IgD-negative memory B cell (primary cell): Measurements from ENCODE around the gene COL18A1. TPM values are rescaled to one million over a fixed set of nuclear protein-coding genes. Genes with fewer than 3 reads are reported as not detected.

Source experiments
- H3K27ac Mint-ChIP-seq, 3 donors: one replicate each; pipeline ENCODE4 v1.8.0; 2020 to 2022; ENCODE audit warnings: mild to moderate bottlenecking in 3 of 3, mixed read lengths in 3 of 3, moderate library complexity in 1 of 3
- H3K27me3 Mint-ChIP-seq: one replicate; pipeline ENCODE4 v1.8.0; 2021; ENCODE audit warnings: mixed read lengths
- H3K36me3 Mint-ChIP-seq: one replicate; pipeline ENCODE4 v1.8.0; 2020; ENCODE audit warnings: mild to moderate bottlenecking, mixed read lengths
- H3K4me1 Mint-ChIP-seq, 3 donors: one replicate each; pipeline ENCODE4 v1.8.0; 2020 to 2022; ENCODE audit warnings: mixed read lengths in 3 of 3, mild to moderate bottlenecking in 1 of 3
- H3K4me3 Mint-ChIP-seq, 4 donors: one replicate each; pipeline ENCODE4 v1.8.0; 2020 to 2022; ENCODE audit warnings: mild to moderate bottlenecking in 4 of 4, mixed read lengths in 4 of 4, moderate library complexity in 3 of 4
- H3K9me3 Mint-ChIP-seq, 3 donors: one replicate each; pipeline ENCODE4 v1.8.0; 2020 to 2021; ENCODE audit warnings: mixed read lengths in 3 of 3, mild to moderate bottlenecking in 1 of 3
- polyA plus RNA-seq: library from polyadenylated mRNA; unstranded; fragments of 300-500 nt; fragmentation: Illumina TruSeq; gene quantifications from one replicate; pipeline ENCODE4 v1.2.3, GENCODE V29; 2021

The COL18A1 gene
- polyA plus RNA-seq, 1 donor from 2014 or later = 4.0 TPM

- H3K9me3 Mint-ChIP-seq = peaks cover 0 to 2% (median 1%) of the 10 kb centered on the region in 3 donors
- no peaks in the 10 kb centered on the region for H3K27me3 Mint-ChIP-seq
- H3K36me3 Mint-ChIP-seq = no peaks in the 10 kb centered on the region
- peaks cover 0 to 2% (median 0%) of the 10 kb centered on the region in 3 donors for H3K4me1 Mint-ChIP-seq
- H3K4me3 Mint-ChIP-seq = no peak overlapping the region
- H3K27ac Mint-ChIP-seq = no peak overlapping the region
These were observed 99.8 kb downstream of the COL18A1 start for GRCh38 chr21:45504516-45505415.

- H3K4me3 Mint-ChIP-seq = no peak overlapping the region
- no peaks in the 10 kb centered on the region for H3K36me3 Mint-ChIP-seq
- H3K27ac Mint-ChIP-seq = no peak overlapping the region
- H3K4me1 Mint-ChIP-seq = peaks cover 0 to 2% (median 0%) of the 10 kb centered on the region in 3 donors
- peaks cover 0 to 2% (median 1%) of the 10 kb centered on the region in 3 donors for H3K9me3 Mint-ChIP-seq
- no peaks in the 10 kb centered on the region for H3K27me3 Mint-ChIP-seq
These were observed 100.6 kb downstream of the COL18A1 start for GRCh38 chr21:45505416-45506021.

- H3K9me3 Mint-ChIP-seq = peaks cover 0 to 2% (median 1%) of the 10 kb centered on the region in 3 donors
- no peak overlapping the region for H3K4me3 Mint-ChIP-seq
- H3K36me3 Mint-ChIP-seq = no peaks in the 10 kb centered on the region
- no peaks in the 10 kb centered on the region for H3K27me3 Mint-ChIP-seq
- H3K27ac Mint-ChIP-seq = peak overlapping the region in 1 of 3 donors; percentile 77
- H3K4me1 Mint-ChIP-seq = peaks cover 0 to 2% (median 0%) of the 10 kb centered on the region in 3 donors
These were observed 101.4 kb downstream of the COL18A1 start for GRCh38 chr21:45506241-45506817.

GRCh38 chr21:45506836-45507522, 102.0 kb downstream of the COL18A1 start:
- H3K27ac Mint-ChIP-seq = peak overlapping the region in 1 of 3 donors; percentile 77
- no peak overlapping the region for H3K4me3 Mint-ChIP-seq
- peaks cover 0 to 2% (median 0%) of the 10 kb centered on the region in 3 donors for H3K4me1 Mint-ChIP-seq
- H3K36me3 Mint-ChIP-seq = no peaks in the 10 kb centered on the region
- no peaks in the 10 kb centered on the region for H3K27me3 Mint-ChIP-seq
- H3K9me3 Mint-ChIP-seq = peaks cover 0 to 2% (median 1%) of the 10 kb centered on the region in 3 donors

DNA sequence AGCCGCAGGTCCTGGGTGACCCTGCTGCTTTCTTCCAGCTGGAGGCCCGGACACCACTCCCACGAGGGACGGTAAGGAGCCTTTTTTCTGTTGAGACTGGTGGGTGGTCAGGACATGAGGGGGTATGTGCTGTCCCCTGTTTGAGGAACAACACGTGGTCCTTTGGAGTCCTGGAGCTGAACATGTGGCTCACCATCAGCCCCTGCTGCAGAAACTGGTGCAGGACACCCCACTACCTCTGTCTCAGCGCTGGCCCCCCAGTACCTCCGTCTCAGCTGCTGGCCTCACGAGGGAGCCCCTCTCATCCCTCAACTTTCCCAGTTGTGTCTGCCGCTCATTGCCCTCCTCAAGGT, 102.5 kb downstream of the COL18A1 start:
- Mint-ChIP-seq H3K27ac (no peak overlapping the region), H3K36me3 (no peaks in the 10 kb centered on the region), H3K9me3 (peaks cover 0 to 2% (median 1%) of the 10 kb centered on the region in 3 donors)

DNA sequence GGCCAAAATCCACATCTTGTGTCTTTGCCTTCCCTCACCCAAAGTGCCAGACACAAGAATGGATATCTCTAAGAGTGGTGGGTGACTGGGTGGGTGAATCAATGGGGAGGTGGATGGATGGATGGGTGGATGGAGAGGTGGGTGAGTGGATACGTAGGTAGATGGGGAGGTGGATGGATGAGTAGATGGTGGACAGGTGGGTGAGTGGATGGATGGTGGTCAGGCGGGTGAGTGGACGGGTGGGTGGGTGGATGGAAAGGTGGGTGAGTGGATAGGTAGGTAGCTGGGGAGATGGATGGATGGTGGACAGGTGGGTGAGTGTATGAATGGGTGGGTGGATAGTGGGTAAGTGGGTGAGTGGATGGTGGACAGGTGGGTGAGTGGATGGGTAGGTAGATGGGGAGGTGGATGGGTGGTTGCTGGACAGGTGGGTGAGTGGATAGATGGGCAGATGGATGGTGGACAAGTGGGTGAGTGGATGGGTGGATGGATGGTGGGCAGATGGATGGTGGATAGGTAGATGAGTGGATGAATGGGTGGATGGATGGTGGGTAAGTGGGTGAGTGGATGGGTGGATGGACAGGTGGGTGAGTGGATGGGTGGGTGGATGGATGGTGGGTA, 103.0 kb downstream of the COL18A1 start:
- H3K4me3 Mint-ChIP-seq = peak overlapping the region in 1 of 4 donors; percentile 33
- H3K27ac Mint-ChIP-seq = no peak overlapping the region
- H3K36me3 Mint-ChIP-seq = no peaks in the 10 kb centered on the region
- H3K27me3 Mint-ChIP-seq = no peaks in the 10 kb centered on the region
- peaks cover 0 to 2% (median 0%) of the 10 kb centered on the region in 3 donors for H3K4me1 Mint-ChIP-seq
- H3K9me3 Mint-ChIP-seq = peaks cover 0 to 2% (median 1%) of the 10 kb centered on the region in 3 donors

More for the DNA sequence above, 102.5 kb downstream of the COL18A1 start:
- no peak overlapping the region for H3K4me3 Mint-ChIP-seq
- H3K4me1 Mint-ChIP-seq = peaks cover 0 to 2% (median 0%) of the 10 kb centered on the region in 3 donors
- no peaks in the 10 kb centered on the region for H3K27me3 Mint-ChIP-seq

DNA sequence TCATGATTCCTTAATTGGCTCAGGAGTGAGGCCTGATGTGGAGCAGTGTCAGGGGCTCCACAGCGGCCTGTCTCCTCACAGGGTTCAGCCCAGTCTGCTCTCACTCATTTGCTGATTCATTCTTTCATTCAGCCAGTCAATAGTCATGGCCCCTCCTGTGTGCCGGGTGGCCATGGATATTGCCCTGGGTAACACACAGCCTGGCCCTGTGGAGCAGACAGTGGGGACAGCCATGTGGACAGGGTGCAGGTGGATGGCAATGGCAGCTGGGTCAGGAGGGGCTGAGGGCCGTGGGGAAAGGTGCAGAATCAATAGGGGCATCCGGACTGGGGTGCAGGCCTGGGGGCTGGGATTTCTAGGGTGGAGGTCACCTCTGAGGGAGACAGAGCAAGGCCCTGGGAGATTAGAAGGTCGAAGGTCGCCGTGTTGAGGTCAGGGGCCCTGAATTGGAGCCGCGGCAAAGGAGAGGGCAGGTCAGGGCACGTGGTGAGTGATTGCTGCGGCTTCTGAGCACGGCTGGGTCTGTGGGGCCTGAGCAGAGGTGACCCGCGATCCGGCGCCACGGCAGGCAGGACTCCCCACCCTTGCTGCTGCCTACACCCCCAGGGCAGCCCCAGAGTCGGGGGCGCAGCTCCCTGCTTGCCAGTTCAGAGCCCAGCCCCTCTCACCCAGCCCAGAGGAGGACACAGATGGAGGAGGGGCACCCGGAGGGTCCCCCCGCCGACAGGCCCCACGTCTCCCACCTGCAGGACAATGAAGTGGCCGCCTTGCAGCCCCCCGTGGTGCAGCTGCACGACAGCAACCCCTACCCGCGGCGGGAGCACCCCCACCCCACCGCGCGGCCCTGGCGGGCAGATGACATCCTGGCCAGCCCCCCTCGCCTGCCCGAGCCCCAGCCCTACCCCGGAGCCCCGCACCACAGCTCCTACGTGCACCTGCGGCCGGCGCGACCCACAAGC, 103.9 kb downstream of the COL18A1 start:
- Mint-ChIP-seq H3K9me3 (no peaks in the 10 kb centered on the region), H3K36me3 (no peaks in the 10 kb centered on the region), H3K4me1 (peaks cover 0 to 2% (median 0%) of the 10 kb centered on the region in 3 donors), H3K27me3 (no peaks in the 10 kb centered on the region), H3K4me3 (no peak overlapping the region), H3K27ac (no peak overlapping the region)

- Mint-ChIP-seq H3K27ac (no peak overlapping the region), H3K4me1 (peaks cover 0 to 2% (median 0%) of the 10 kb centered on the region in 3 donors), H3K4me3 (no peak overlapping the region), H3K36me3 (no peaks in the 10 kb centered on the region), H3K9me3 (no peaks in the 10 kb centered on the region), H3K27me3 (no peaks in the 10 kb centered on the region)
These were observed 104.9 kb downstream of the COL18A1 start for GRCh38 chr21:45509566-45510465.

DNA sequence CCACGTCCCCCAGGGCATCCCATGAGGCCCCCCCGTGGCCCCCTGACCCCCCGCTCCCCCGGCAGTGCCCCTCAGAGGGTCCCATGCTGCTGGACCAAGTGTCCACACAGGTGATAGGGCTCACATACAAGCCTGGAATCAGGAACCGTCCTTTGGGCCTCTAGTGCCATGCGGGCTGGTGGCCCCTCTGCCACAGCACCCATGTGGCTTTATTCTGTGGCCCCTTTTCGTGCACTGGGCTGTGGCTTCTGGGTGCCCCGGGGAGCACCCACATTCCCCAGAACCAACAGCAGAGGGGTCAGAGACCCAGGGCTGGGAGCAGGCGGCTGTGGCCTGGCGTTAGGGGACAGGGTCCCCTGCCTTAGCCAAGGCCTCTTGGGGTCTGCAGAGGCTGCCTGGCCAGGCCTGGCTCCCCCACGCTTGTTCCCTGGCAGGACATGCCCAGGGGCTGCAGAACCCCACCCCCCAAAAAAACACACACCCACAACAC, 105.5 kb downstream of the COL18A1 start:
- Mint-ChIP-seq H3K4me3 (no peak overlapping the region), H3K36me3 (no peaks in the 10 kb centered on the region), H3K4me1 (peaks cover 0 to 2% (median 0%) of the 10 kb centered on the region in 3 donors), H3K27ac (no peak overlapping the region), H3K9me3 (no peaks in the 10 kb centered on the region), H3K27me3 (no peaks in the 10 kb centered on the region)

- Mint-ChIP-seq H3K4me3 (no peak overlapping the region), H3K27ac (no peak overlapping the region), H3K27me3 (no peaks in the 10 kb centered on the region), H3K9me3 (no peaks in the 10 kb centered on the region), H3K4me1 (no peaks in the 10 kb centered on the region), H3K36me3 (no peaks in the 10 kb centered on the region)
These were observed 106.0 kb downstream of the COL18A1 start for GRCh38 chr21:45511007-45511406.

- no peaks in the 10 kb centered on the region for H3K9me3 Mint-ChIP-seq
- H3K36me3 Mint-ChIP-seq = no peaks in the 10 kb centered on the region
- H3K27me3 Mint-ChIP-seq = no peaks in the 10 kb centered on the region
- no peak overlapping the region for H3K27ac Mint-ChIP-seq
- H3K4me3 Mint-ChIP-seq = peak overlapping the region in 1 of 4 donors; percentile 26
- H3K4me1 Mint-ChIP-seq = no peaks in the 10 kb centered on the region
These were observed 106.9 kb downstream of the COL18A1 start for GRCh38 chr21:45511661-45512431.

- H3K27ac Mint-ChIP-seq = no peak overlapping the region
- H3K27me3 Mint-ChIP-seq = no peaks in the 10 kb centered on the region
- no peaks in the 10 kb centered on the region for H3K36me3 Mint-ChIP-seq
- H3K4me1 Mint-ChIP-seq = no peaks in the 10 kb centered on the region
- H3K4me3 Mint-ChIP-seq = no peak overlapping the region
- no peaks in the 10 kb centered on the region for H3K9me3 Mint-ChIP-seq
These were observed 107.6 kb downstream of the COL18A1 start for GRCh38 chr21:45512626-45513002.
